Liver (tissue), 3 donors: ENCODE measurements around the gene LCTL.

Source experiments
- HNF4G ChIP-seq: IDR thresholded peaks from 2 replicates; pipeline ENCODE4 v1.6.1; 2016; ENCODE audit warnings: antibody characterized with exemption
- RAD21 ChIP-seq, 2 donors: IDR thresholded peaks; 2 replicates each; pipeline ENCODE4 v1.6.1; 2016; ENCODE audit warnings: antibody characterized with exemption in 2 of 2, mild to moderate bottlenecking in 2 of 2
- TAF1 ChIP-seq: conservative IDR thresholded peaks from 2 replicates; pipeline ENCODE4 v1.6.1; 2016; ENCODE audit warnings: antibody characterized with exemption, mild to moderate bottlenecking
- TF ChIP-seq, protein P1 (sequence below): fragments of 150-350 bp; IDR thresholded peaks from 2 replicates; pipeline ENCODE4 v1.5.1; 2017; ENCODE audit warnings: improper control_type of control experiment, low read depth, low read length; ENCODE audit not compliant: missing input control
- donor health status: healthy.
- donor health status: healthy.

- TF ChIP-seq, protein P1, sequence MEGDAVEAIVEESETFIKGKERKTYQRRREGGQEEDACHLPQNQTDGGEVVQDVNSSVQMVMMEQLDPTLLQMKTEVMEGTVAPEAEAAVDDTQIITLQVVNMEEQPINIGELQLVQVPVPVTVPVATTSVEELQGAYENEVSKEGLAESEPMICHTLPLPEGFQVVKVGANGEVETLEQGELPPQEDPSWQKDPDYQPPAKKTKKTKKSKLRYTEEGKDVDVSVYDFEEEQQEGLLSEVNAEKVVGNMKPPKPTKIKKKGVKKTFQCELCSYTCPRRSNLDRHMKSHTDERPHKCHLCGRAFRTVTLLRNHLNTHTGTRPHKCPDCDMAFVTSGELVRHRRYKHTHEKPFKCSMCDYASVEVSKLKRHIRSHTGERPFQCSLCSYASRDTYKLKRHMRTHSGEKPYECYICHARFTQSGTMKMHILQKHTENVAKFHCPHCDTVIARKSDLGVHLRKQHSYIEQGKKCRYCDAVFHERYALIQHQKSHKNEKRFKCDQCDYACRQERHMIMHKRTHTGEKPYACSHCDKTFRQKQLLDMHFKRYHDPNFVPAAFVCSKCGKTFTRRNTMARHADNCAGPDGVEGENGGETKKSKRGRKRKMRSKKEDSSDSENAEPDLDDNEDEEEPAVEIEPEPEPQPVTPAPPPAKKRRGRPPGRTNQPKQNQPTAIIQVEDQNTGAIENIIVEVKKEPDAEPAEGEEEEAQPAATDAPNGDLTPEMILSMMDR, result no peak
- TF ChIP-seq RAD21 (IDR thresholded peaks at IDR 0.05), result no peak
- no peak for TF ChIP-seq TAF1
- TF ChIP-seq HNF4G, result no peak
Measured at GRCh38 chr15:66609876-66610275, 44.1 kb upstream of the LCTL start.
